SK-N-SH treated with all-trans-retinoic acid at 6 μM for 48 hours (cell line): ENCODE results near the gene EVX2.

ENCODE experiments used
- ATAC-seq: fragments of 200-7000 bp; cut with Tn5 transposase; 3 replicates; pipeline ENCODE4 v1.9.1; 2020; ENCODE audit warnings: mild to moderate bottlenecking, moderate library complexity
- ARNTL ChIP-seq: fragments of 450-650 bp; formaldehyde crosslinking; IDR thresholded peaks from 2 replicates; pipeline ENCODE4 v1.5.0; 2020; ENCODE audit warnings: low read depth, mild to moderate bottlenecking, moderate library complexity, borderline replicate concordance
- BACH2 ChIP-seq: fragments of 250-450 bp; sonication (Bioruptor Pico); IDR thresholded peaks from 2 replicates; pipeline ENCODE4 v1.9.0; 2021; ENCODE audit warnings: mild to moderate bottlenecking, borderline replicate concordance
- CREB5 ChIP-seq: fragments of 250-450 bp; sonication (Bioruptor Pico); IDR thresholded peaks from 2 replicates; pipeline ENCODE4 v1.5.1; 2020; ENCODE audit warnings: low read depth, mild to moderate bottlenecking, moderate library complexity
- CSDC2 ChIP-seq: fragments of 250-450 bp; sonication (Bioruptor Pico); IDR thresholded peaks from 2 replicates; pipeline ENCODE4 v1.5.0; 2020; ENCODE audit warnings: mild to moderate bottlenecking, moderate library complexity
- CSRNP3 ChIP-seq: fragments of 250-450 bp; sonication (Bioruptor Pico); IDR thresholded peaks from 2 replicates; pipeline ENCODE4 v1.5.1; 2021; ENCODE audit warnings: mild to moderate bottlenecking, moderate library complexity
- GLIS3 ChIP-seq: fragments of 250-450 bp; sonication (Bioruptor Pico); IDR thresholded peaks from 2 replicates; pipeline ENCODE4 v1.5.0; 2020; ENCODE audit warnings: mild to moderate bottlenecking, moderate library complexity
- ISL1 ChIP-seq: fragments of 250-450 bp; sonication (Bioruptor Pico); IDR thresholded peaks from 2 replicates; pipeline ENCODE4 v2.1.2; 2022; ENCODE audit warnings: mild to moderate bottlenecking, moderate library complexity
- OSR1 ChIP-seq: fragments of 250-450 bp; sonication (Bioruptor Pico); IDR thresholded peaks from 2 replicates; pipeline ENCODE4 v1.8.0; 2022; ENCODE audit warnings: moderate library complexity, mild to moderate bottlenecking, inconsistent platforms
- PATZ1 ChIP-seq: fragments of 250-450 bp; sonication (Bioruptor Pico); IDR thresholded peaks from 2 replicates; pipeline ENCODE4 v1.8.0; 2020; ENCODE audit warnings: mild to moderate bottlenecking, moderate library complexity, borderline replicate concordance
- POU6F1 ChIP-seq: fragments of 250-450 bp; sonication (Bioruptor Pico); IDR thresholded peaks from 2 replicates; pipeline ENCODE4 v1.8.0; 2021; ENCODE audit warnings: low read depth, mild to moderate bottlenecking, moderate library complexity, borderline replicate concordance
- PPARA ChIP-seq: fragments of 250-450 bp; sonication (Bioruptor Pico); IDR thresholded peaks from 2 replicates; pipeline ENCODE4 v1.5.0; 2020; ENCODE audit warnings: mild to moderate bottlenecking, borderline replicate concordance
- RARB ChIP-seq: fragments of 250-450 bp; sonication (Bioruptor Pico); IDR thresholded peaks from 2 replicates; pipeline ENCODE4 v1.8.0; 2021; ENCODE audit warnings: mild to moderate bottlenecking, moderate library complexity
- SNAI2 ChIP-seq: fragments of 250-450 bp; sonication (Bioruptor Pico); IDR thresholded peaks from 2 replicates; pipeline ENCODE4 v1.5.0; 2020; ENCODE audit warnings: mild to moderate bottlenecking, moderate library complexity
- TCF4 ChIP-seq: fragments of 250-450 bp; sonication (Bioruptor Pico); IDR thresholded peaks from 2 replicates; pipeline ENCODE4 v1.8.0; 2021; ENCODE audit warnings: mild to moderate bottlenecking, moderate library complexity, borderline replicate concordance
- TOX ChIP-seq: fragments of 250-450 bp; sonication (Bioruptor Pico); IDR thresholded peaks from 2 replicates; pipeline ENCODE4 v1.8.0; 2021; ENCODE audit warnings: mild to moderate bottlenecking, moderate library complexity, borderline replicate concordance
- TSHZ2 ChIP-seq: fragments of 250-450 bp; sonication (Bioruptor Pico); IDR thresholded peaks from 2 replicates; pipeline ENCODE4 v1.5.0; 2020; ENCODE audit warnings: mild to moderate bottlenecking, moderate library complexity
- ZC3H10 ChIP-seq: fragments of 250-450 bp; sonication (Bioruptor Pico); IDR thresholded peaks from 2 replicates; pipeline ENCODE4 v1.5.1; 2021; ENCODE audit warnings: mild to moderate bottlenecking, moderate library complexity
- ZNF565 ChIP-seq: fragments of 450-650 bp; formaldehyde crosslinking; conservative IDR thresholded peaks from 2 replicates; pipeline ENCODE4 v1.5.0; 2020; ENCODE audit warnings: low read depth, mild to moderate bottlenecking, moderate library complexity
- ZNF70 ChIP-seq: fragments of 450-650 bp; formaldehyde crosslinking; IDR thresholded peaks from 2 replicates; pipeline ENCODE4 v1.5.0; 2020; ENCODE audit warnings: mild to moderate bottlenecking, moderate library complexity
- ZNF8 ChIP-seq: fragments of 450-650 bp; formaldehyde crosslinking; IDR thresholded peaks from 2 replicates; pipeline ENCODE4 v1.5.0; 2020; ENCODE audit warnings: mild to moderate bottlenecking, moderate library complexity

EVX2 gene

GRCh38 chr2:176084611-176085119 lies 903 bp upstream of the EVX2 start:
- no peak for TF ChIP-seq TCF4 (CRISPR knock-in tag)
- TF ChIP-seq POU6F1 (CRISPR knock-in tag): no peak
- no peak for TF ChIP-seq ZNF70 (CRISPR knock-in tag)
- no peak for TF ChIP-seq PATZ1 (CRISPR knock-in tag)
- TF ChIP-seq PPARA: no peak
- no peak for TF ChIP-seq ZNF565 (CRISPR knock-in tag)
- no peak for TF ChIP-seq CREB5 (CRISPR knock-in tag)
- no peak for TF ChIP-seq CSDC2
- no peak for TF ChIP-seq ZNF8 (CRISPR knock-in tag)
- TF ChIP-seq SNAI2: no peak
- TF ChIP-seq ISL1 (CRISPR knock-in tag): no peak
- TF ChIP-seq ARNTL (CRISPR knock-in tag): no peak
- TF ChIP-seq TOX (CRISPR knock-in tag): no peak
- no peak for TF ChIP-seq CSRNP3 (CRISPR knock-in tag)
- no peak for TF ChIP-seq RARB (CRISPR knock-in tag)
- no peak for TF ChIP-seq GLIS3
- no peak for TF ChIP-seq OSR1 (CRISPR knock-in tag)
- TF ChIP-seq BACH2 (CRISPR knock-in tag): no peak
- no peak for TF ChIP-seq ZC3H10 (CRISPR knock-in tag)
- no peak for TF ChIP-seq TSHZ2 (CRISPR knock-in tag)
- ATAC-seq: no peak

GRCh38 chr2:176082824-176083751 lies 674 bp downstream of the EVX2 start:
- TF ChIP-seq TSHZ2 (CRISPR knock-in tag) (no peak), CSDC2 (no peak)
- ATAC-seq: no peak
